Osteocyte (in vitro differentiated cells): ENCODE measurements around the gene NFKB1. TPM values are rescaled to one million over a fixed set of nuclear protein-coding genes. Genes with fewer than 3 reads are reported as not detected.

ENCODE experiments used
- DNase-seq: peaks from one replicate; pipeline ENCODE4 v3.0.0; 2021; ENCODE audit warnings: mixed read lengths; ENCODE audit not compliant: unreplicated experiment; ENCODE audit errors: extremely low spot score
- H3K27ac Mint-ChIP-seq: one replicate; pipeline ENCODE4 v1.8.0; 2021; ENCODE audit warnings: mild to moderate bottlenecking, mixed read lengths; ENCODE audit not compliant: unreplicated experiment
- H3K27me3 Mint-ChIP-seq: one replicate; pipeline ENCODE4 v1.8.0; 2021; ENCODE audit warnings: mixed read lengths; ENCODE audit not compliant: unreplicated experiment
- H3K36me3 Mint-ChIP-seq: one replicate; pipeline ENCODE4 v1.8.0; 2021; ENCODE audit warnings: mixed read lengths; ENCODE audit not compliant: unreplicated experiment
- H3K4me1 Mint-ChIP-seq: one replicate; pipeline ENCODE4 v1.8.0; 2021; ENCODE audit warnings: mixed read lengths; ENCODE audit not compliant: unreplicated experiment
- H3K4me3 Mint-ChIP-seq: one replicate; pipeline ENCODE4 v1.8.0; 2021; ENCODE audit warnings: mild to moderate bottlenecking, moderate library complexity, mixed read lengths; ENCODE audit not compliant: unreplicated experiment
- H3K9me3 Mint-ChIP-seq: one replicate; pipeline ENCODE4 v1.8.0; 2021; ENCODE audit warnings: mixed read lengths; ENCODE audit not compliant: unreplicated experiment
- total RNA-seq: library from RNA; stranded (reverse); gene quantifications from 2 replicates; pipeline ENCODE4 v1.2.1, GENCODE V29; 2021
- TF ChIP-seq, protein P1 (sequence below): fragments of 200-600 bp; sonication (generic); IDR thresholded peaks from 2 replicates; pipeline ENCODE4 v1.5.0; 2021; ENCODE audit warnings: antibody characterized with exemption, mild to moderate bottlenecking, moderate library complexity

Gene NFKB1
- total RNA-seq, 1 donor from 2014 or later: 27.9 TPM

DNA sequence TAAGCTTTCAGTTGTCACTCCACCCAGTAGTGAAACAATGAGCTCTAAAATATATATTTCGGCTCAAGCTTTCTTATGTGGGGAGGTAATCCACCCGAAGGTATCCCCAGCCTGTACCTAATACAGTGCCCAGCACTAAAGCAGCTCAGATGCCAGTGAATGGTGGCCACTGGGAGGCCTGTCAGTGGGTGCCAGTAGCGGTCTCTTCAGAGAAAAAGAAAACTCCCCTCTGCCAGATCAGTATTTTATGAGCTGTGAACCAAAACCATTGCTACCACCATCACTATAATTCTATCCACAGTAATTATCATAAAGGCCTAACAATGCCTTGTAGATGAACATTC lies 835 bp upstream of the NFKB1 start:
- Mint-ChIP-seq H3K4me3 (peak overlapping the region; percentile 77), H3K27ac (peak overlapping the region; percentile 86), H3K27me3 (no peaks in the 10 kb centered on the region), H3K9me3 (no peaks in the 10 kb centered on the region), H3K4me1 (peaks cover 35% of the 10 kb centered on the region), H3K36me3 (no peaks in the 10 kb centered on the region)
- no peak for DNase-seq
- TF ChIP-seq, protein P1, sequence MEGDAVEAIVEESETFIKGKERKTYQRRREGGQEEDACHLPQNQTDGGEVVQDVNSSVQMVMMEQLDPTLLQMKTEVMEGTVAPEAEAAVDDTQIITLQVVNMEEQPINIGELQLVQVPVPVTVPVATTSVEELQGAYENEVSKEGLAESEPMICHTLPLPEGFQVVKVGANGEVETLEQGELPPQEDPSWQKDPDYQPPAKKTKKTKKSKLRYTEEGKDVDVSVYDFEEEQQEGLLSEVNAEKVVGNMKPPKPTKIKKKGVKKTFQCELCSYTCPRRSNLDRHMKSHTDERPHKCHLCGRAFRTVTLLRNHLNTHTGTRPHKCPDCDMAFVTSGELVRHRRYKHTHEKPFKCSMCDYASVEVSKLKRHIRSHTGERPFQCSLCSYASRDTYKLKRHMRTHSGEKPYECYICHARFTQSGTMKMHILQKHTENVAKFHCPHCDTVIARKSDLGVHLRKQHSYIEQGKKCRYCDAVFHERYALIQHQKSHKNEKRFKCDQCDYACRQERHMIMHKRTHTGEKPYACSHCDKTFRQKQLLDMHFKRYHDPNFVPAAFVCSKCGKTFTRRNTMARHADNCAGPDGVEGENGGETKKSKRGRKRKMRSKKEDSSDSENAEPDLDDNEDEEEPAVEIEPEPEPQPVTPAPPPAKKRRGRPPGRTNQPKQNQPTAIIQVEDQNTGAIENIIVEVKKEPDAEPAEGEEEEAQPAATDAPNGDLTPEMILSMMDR: peak; percentile 16

DNA sequence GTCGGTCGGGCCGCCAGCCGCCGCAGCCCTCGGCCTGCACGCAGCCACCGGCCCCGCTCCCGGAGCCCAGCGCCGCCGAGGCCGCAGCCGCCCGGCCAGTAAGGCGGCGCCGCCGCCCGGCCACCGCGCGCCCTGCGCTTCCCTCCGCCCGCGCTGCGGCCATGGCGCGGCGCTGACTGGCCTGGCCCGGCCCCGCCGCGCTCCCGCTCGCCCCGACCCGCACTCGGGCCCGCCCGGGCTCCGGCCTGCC lies 213 bp downstream of the NFKB1 start:
- Mint-ChIP-seq H3K27me3 (no peaks in the 10 kb centered on the region), H3K36me3 (no peaks in the 10 kb centered on the region), H3K4me3 (peak overlapping the region; percentile 95), H3K9me3 (no peaks in the 10 kb centered on the region), H3K4me1 (peaks cover 37% of the 10 kb centered on the region), H3K27ac (no peak overlapping the region)
- TF ChIP-seq, protein P1: no peak
- no peak for DNase-seq

DNA sequence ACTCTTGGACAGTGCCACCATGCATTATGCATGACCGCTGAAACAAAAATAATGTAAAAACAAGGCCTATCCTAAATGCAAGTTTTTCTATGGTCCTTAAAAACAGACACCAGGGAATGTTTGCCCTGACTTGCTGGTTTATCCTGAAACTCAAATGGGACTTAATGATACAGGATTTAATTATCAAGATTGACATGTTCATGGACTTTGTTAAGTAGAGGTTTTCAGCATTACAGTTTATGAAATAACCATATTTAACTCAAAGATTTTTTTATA lies 1.3 kb downstream of the NFKB1 start:
- Mint-ChIP-seq H3K27me3 (no peaks in the 10 kb centered on the region), H3K4me3 (peak overlapping the region; percentile 95), H3K9me3 (no peaks in the 10 kb centered on the region), H3K4me1 (peaks cover 40% of the 10 kb centered on the region), H3K27ac (peak overlapping the region; percentile 98), H3K36me3 (no peaks in the 10 kb centered on the region)
- TF ChIP-seq, protein P1: no peak
- no peak for DNase-seq

DNA sequence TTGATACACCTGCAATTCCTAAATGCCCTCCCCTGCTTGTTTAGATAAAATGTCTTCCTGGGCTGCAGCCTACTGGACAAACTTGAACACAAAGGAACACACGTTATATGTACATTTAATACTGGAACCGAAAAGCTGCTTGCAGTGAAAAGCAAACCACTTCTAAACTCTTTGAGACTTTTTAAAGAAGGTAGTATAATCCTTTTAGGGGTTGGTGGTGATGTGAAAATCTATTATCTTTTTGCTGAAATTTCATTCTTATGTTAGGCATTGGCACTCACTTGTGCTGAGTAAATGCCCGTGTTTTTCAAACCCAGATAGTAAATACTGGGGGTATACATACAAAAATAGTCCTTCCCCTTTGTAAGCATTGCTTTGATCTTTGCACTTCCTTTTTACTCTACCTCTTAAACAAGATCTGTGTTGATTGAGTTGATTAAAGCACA lies 2.2 kb downstream of the NFKB1 start:
- Mint-ChIP-seq H3K4me3 (peak overlapping the region; percentile 95), H3K27me3 (no peaks in the 10 kb centered on the region), H3K27ac (no peak overlapping the region)

DNA sequence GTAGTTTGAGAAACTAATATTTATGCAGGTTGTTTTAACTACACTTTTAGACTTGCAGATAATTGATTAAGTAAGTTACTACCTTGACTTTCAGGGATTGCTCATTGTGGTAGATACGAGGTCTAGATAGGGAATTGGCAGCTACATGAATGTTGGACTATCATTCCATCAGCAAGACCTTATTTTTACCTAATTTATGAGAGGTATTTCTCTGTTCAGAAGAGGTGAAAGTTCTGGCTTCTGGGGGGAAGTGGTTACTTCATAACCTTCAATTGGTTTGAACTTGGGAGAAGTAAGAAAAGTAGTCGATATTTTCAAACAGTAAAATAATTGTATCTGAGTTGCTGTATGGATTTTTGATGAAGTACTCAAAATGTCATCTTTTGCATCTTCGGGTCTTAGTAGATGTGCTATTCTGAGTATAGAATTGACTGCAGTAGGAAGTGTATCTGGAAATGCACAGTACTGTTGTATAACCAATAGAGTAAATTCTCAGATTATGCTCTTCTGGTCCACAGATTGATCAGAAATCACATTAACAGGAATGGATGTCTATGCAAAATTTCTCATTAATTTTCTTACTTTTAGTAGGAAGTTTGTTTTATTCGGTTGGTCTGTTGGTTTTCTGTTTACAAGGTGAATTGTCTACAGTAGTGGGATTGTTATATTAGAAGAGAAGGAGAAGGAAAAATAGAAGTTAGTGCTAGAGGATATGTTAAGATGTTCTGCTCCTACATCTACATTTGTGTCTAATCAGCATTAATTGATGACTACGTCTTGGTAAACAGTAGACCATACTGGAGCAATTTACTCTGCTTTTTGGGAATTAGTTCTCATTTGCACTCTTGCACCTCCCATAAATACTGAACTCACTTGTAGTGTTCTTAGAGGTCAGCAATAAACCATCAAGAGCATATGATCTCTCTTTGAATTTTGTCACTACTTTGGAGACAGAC lies 3.0 kb downstream of the NFKB1 start:
- TF ChIP-seq, protein P1: no peak
- Mint-ChIP-seq H3K27ac (no peak overlapping the region), H3K36me3 (no peaks in the 10 kb centered on the region), H3K27me3 (no peaks in the 10 kb centered on the region), H3K4me1 (peaks cover 47% of the 10 kb centered on the region), H3K9me3 (no peaks in the 10 kb centered on the region), H3K4me3 (peak overlapping the region; percentile 95)
- no peak for DNase-seq

More for the DNA sequence above, 2.2 kb downstream of the NFKB1 start:
- Mint-ChIP-seq H3K4me1 (peaks cover 46% of the 10 kb centered on the region), H3K36me3 (no peaks in the 10 kb centered on the region), H3K9me3 (no peaks in the 10 kb centered on the region)
- TF ChIP-seq, protein P1: no peak
- no peak for DNase-seq
